PC-3 (cell line): Measurements from ENCODE around the gene CASP10.

Source experiments
- CTCF ChIP-seq: fragments of 300-600 bp; sonication (generic); conservative IDR thresholded peaks from 2 replicates; pipeline ENCODE4 v1.5.1; 2017; ENCODE audit warnings: antibody characterized with exemption, low read depth, mild to moderate bottlenecking, low read length
- EZH2 ChIP-seq: fragments of 300-600 bp; sonication (generic); IDR thresholded peaks from one replicate; pipeline ENCODE4 v1.6.1; 2017; ENCODE audit warnings: antibody characterized with exemption, mild to moderate bottlenecking, low read length; ENCODE audit not compliant: unreplicated experiment

GRCh38 chr2:201197781-201198180, 14.8 kb downstream of the CASP10 start:
- no peak for TF ChIP-seq CTCF
- no peak for TF ChIP-seq EZH2
